Rectal smooth muscle tissue (tissue), 1 donor: Measurements from ENCODE around the gene ARHGAP26.

Experiments
- H3K27ac ChIP-seq: one replicate; pipeline ENCODE4 v1.7.0; 2013; ENCODE audit warnings: low read depth, low read length, inconsistent platforms
- H3K27me3 ChIP-seq: one replicate; pipeline ENCODE4 v1.7.0; 2013; ENCODE audit warnings: low read length; ENCODE audit not compliant: control insufficient read depth, insufficient read depth
- H3K36me3 ChIP-seq: one replicate; pipeline ENCODE4 v1.7.0; 2013; ENCODE audit warnings: low read length; ENCODE audit not compliant: control insufficient read depth, insufficient read depth
- H3K4me1 ChIP-seq: one replicate; pipeline ENCODE4 v1.7.0; 2013; ENCODE audit warnings: low read length; ENCODE audit not compliant: control insufficient read depth, insufficient read depth
- H3K4me3 ChIP-seq: one replicate; pipeline ENCODE4 v1.7.0; 2013; ENCODE audit warnings: low read length
- H3K9ac ChIP-seq: one replicate; pipeline ENCODE4 v1.7.0; 2013; ENCODE audit warnings: low read length

The ARHGAP26 gene

GRCh38 chr5:142831009-142831383 lies 60.8 kb downstream of the ARHGAP26 start:
- Histone ChIP-seq H3K4me1 (peaks cover 40% of the 10 kb centered on the region), H3K4me3 (no peak overlapping the region), H3K27ac (no peak overlapping the region), H3K36me3 (no peaks in the 10 kb centered on the region), H3K27me3 (no peaks in the 10 kb centered on the region), H3K9ac (no peak overlapping the region)

GRCh38 chr5:142832263-142832662 lies 62.1 kb downstream of the ARHGAP26 start:
- Histone ChIP-seq H3K9ac (no peak overlapping the region), H3K4me1 (peaks cover 36% of the 10 kb centered on the region), H3K36me3 (no peaks in the 10 kb centered on the region), H3K4me3 (no peak overlapping the region), H3K27me3 (no peaks in the 10 kb centered on the region), H3K27ac (no peak overlapping the region)

- peak overlapping the region; percentile 22 for H3K27ac ChIP-seq
- peaks cover 37% of the 10 kb centered on the region for H3K4me1 ChIP-seq
- no peaks in the 10 kb centered on the region for H3K36me3 ChIP-seq
Observed at GRCh38 chr5:142833517-142834449, 63.6 kb downstream of the ARHGAP26 start.

GRCh38 chr5:142834504-142834903 lies 64.3 kb downstream of the ARHGAP26 start:
- Histone ChIP-seq H3K9ac (no peak overlapping the region), H3K4me1 (peaks cover 34% of the 10 kb centered on the region), H3K4me3 (peak overlapping the region; percentile 12), H3K27ac (no peak overlapping the region), H3K36me3 (no peaks in the 10 kb centered on the region), H3K27me3 (no peaks in the 10 kb centered on the region)

More at GRCh38 chr5:142833517-142834449, 63.6 kb downstream of the ARHGAP26 start:
- H3K27me3 ChIP-seq, result no peaks in the 10 kb centered on the region
- no peak overlapping the region for H3K4me3 ChIP-seq
- no peak overlapping the region for H3K9ac ChIP-seq

- Histone ChIP-seq H3K4me1 (peaks cover 32% of the 10 kb centered on the region), H3K9ac (no peak overlapping the region), H3K36me3 (no peaks in the 10 kb centered on the region), H3K27me3 (no peaks in the 10 kb centered on the region), H3K27ac (no peak overlapping the region), H3K4me3 (no peak overlapping the region)
Observed at GRCh38 chr5:142835540-142835939, 65.4 kb downstream of the ARHGAP26 start.

GRCh38 chr5:142836048-142836447 lies 65.9 kb downstream of the ARHGAP26 start:
- H3K4me1 ChIP-seq, result peaks cover 35% of the 10 kb centered on the region
- H3K27ac ChIP-seq, result no peak overlapping the region

GRCh38 chr5:142837081-142837725 lies 67.0 kb downstream of the ARHGAP26 start:
- H3K27me3 ChIP-seq, result no peaks in the 10 kb centered on the region
- no peak overlapping the region for H3K27ac ChIP-seq
- no peak overlapping the region for H3K4me3 ChIP-seq
- no peak overlapping the region for H3K9ac ChIP-seq
- H3K4me1 ChIP-seq, result peaks cover 40% of the 10 kb centered on the region
- no peaks in the 10 kb centered on the region for H3K36me3 ChIP-seq

More at GRCh38 chr5:142836048-142836447, 65.9 kb downstream of the ARHGAP26 start:
- H3K9ac ChIP-seq, result no peak overlapping the region
- H3K36me3 ChIP-seq, result no peaks in the 10 kb centered on the region
- no peak overlapping the region for H3K4me3 ChIP-seq
- H3K27me3 ChIP-seq, result no peaks in the 10 kb centered on the region

- H3K9ac ChIP-seq, result no peak overlapping the region
- H3K4me1 ChIP-seq, result peaks cover 41% of the 10 kb centered on the region
- H3K36me3 ChIP-seq, result no peaks in the 10 kb centered on the region
- H3K27ac ChIP-seq, result peak overlapping the region; percentile 78
- no peaks in the 10 kb centered on the region for H3K27me3 ChIP-seq
- H3K4me3 ChIP-seq, result no peak overlapping the region
Observed at GRCh38 chr5:142838845-142839244, 68.7 kb downstream of the ARHGAP26 start.

GRCh38 chr5:142839711-142840346 lies 69.7 kb downstream of the ARHGAP26 start:
- no peak overlapping the region for H3K4me3 ChIP-seq
- H3K36me3 ChIP-seq, result no peaks in the 10 kb centered on the region
- no peak overlapping the region for H3K9ac ChIP-seq
- H3K4me1 ChIP-seq, result peaks cover 33% of the 10 kb centered on the region
- peak overlapping the region; percentile 78 for H3K27ac ChIP-seq
- H3K27me3 ChIP-seq, result no peaks in the 10 kb centered on the region

GRCh38 chr5:142840575-142840974 lies 70.4 kb downstream of the ARHGAP26 start:
- Histone ChIP-seq H3K27ac (peak overlapping the region; percentile 78), H3K27me3 (no peaks in the 10 kb centered on the region), H3K4me1 (peaks cover 33% of the 10 kb centered on the region), H3K4me3 (no peak overlapping the region), H3K9ac (no peak overlapping the region), H3K36me3 (no peaks in the 10 kb centered on the region)

- Histone ChIP-seq H3K4me3 (no peak overlapping the region), H3K9ac (no peak overlapping the region), H3K27me3 (no peaks in the 10 kb centered on the region), H3K4me1 (peaks cover 30% of the 10 kb centered on the region), H3K27ac (peak overlapping the region; percentile 78), H3K36me3 (no peaks in the 10 kb centered on the region)
Observed at GRCh38 chr5:142841511-142842265, 71.5 kb downstream of the ARHGAP26 start.
